Stimulated activated CD8-positive, alpha-beta memory T cell treated with anti-CD3 and anti-CD28 coated beads, Interleukin-7, amount 100 ng/mL, for 1 hour (primary cell): Measurements from ENCODE around the gene DPP10.

Experiments
- DNase-seq, 2 donors: peaks; one replicate each; pipeline ENCODE4 v3.0.0-alpha.2; 2020; ENCODE audit warnings: low read depth in 2 of 2

Gene DPP10

GRCh38 chr2:115248066-115248465 is 805.6 kb downstream of the DPP10 start:
- DNase-seq: no peak

- DNase-seq: no peak
Observed at GRCh38 chr2:115277366-115277765, 834.9 kb downstream of the DPP10 start.

- DNase-seq: no peak
Observed at GRCh38 chr2:115285416-115285815, 843.0 kb downstream of the DPP10 start.

GRCh38 chr2:115290478-115290877 is 848.0 kb downstream of the DPP10 start:
- DNase-seq: no peak

GRCh38 chr2:115292742-115293141 is 850.3 kb downstream of the DPP10 start:
- no peak for DNase-seq

- DNase-seq: no peak
Observed at GRCh38 chr2:115294999-115295398, 852.6 kb downstream of the DPP10 start.

GRCh38 chr2:115297056-115297455 is 854.6 kb downstream of the DPP10 start:
- no peak for DNase-seq

- DNase-seq: no peak
Observed at GRCh38 chr2:115299199-115299598, 856.8 kb downstream of the DPP10 start.

GRCh38 chr2:115305712-115306111 is 863.3 kb downstream of the DPP10 start:
- DNase-seq: no peak

- no peak for DNase-seq
Observed at GRCh38 chr2:115314119-115314518, 871.7 kb downstream of the DPP10 start.

GRCh38 chr2:115327061-115327460 is 884.6 kb downstream of the DPP10 start:
- no peak for DNase-seq

- no peak for DNase-seq
Observed at GRCh38 chr2:115359550-115359949, 917.1 kb downstream of the DPP10 start.

GRCh38 chr2:115364093-115364492 is 921.7 kb downstream of the DPP10 start:
- no peak for DNase-seq

- DNase-seq: no peak
Observed at GRCh38 chr2:115369400-115369799, 927.0 kb downstream of the DPP10 start.

- DNase-seq: no peak
Observed at GRCh38 chr2:115374981-115375380, 932.5 kb downstream of the DPP10 start.

GRCh38 chr2:115384399-115384798 is 942.0 kb downstream of the DPP10 start:
- DNase-seq: no peak

GRCh38 chr2:115386465-115386864 is 944.0 kb downstream of the DPP10 start:
- DNase-seq: no peak

GRCh38 chr2:115389024-115389423 is 946.6 kb downstream of the DPP10 start:
- DNase-seq: no peak

- no peak for DNase-seq
Observed at GRCh38 chr2:115389898-115390565, 947.6 kb downstream of the DPP10 start.

GRCh38 chr2:115396579-115396978 is 954.1 kb downstream of the DPP10 start:
- no peak for DNase-seq

GRCh38 chr2:115400940-115401339 is 958.5 kb downstream of the DPP10 start:
- DNase-seq: no peak

GRCh38 chr2:115412501-115412900 is 970.1 kb downstream of the DPP10 start:
- DNase-seq: no peak

- no peak for DNase-seq
Observed at GRCh38 chr2:115413791-115414190, 971.4 kb downstream of the DPP10 start.

GRCh38 chr2:115414466-115414865 is 972.0 kb downstream of the DPP10 start:
- no peak for DNase-seq
